Heart left ventricle (tissue), 16 donors: ENCODE data around the gene RALBP1. TPM values are rescaled to one million over a fixed set of nuclear protein-coding genes. Genes with fewer than 3 reads are reported as not detected.

Source experiments
- ATAC-seq, 4 donors: fragments of 200-7000 bp; cut with Tn5 transposase; one replicate each; pipeline ENCODE4 v1.9.1; 2020 to 2022; ENCODE audit warnings: moderate library complexity in 4 of 4, mild to moderate bottlenecking in 3 of 4, moderate number of reproducible peaks in 1 of 4
- DNase-seq, 5 donors: peaks; one replicate each; pipeline ENCODE4 v3.0.0-alpha.2; 2020
- H3K27ac ChIP-seq, 12 donors: fragments of 200-600 bp; sonication (generic) in 4 of 12; one replicate each; pipeline versions ENCODE4 v1.5.0 to v1.8.0; 2016 to 2022; ENCODE audit warnings: mild to moderate bottlenecking in 2 of 12
- H3K27me3 ChIP-seq, 9 donors: fragments of 200-600 bp; sonication (generic) in 2 of 9; one replicate each; pipeline versions ENCODE4 v1.5.1 to v1.8.0; 2016 to 2022; ENCODE audit warnings: mild to moderate bottlenecking in 3 of 9
- H3K36me3 ChIP-seq, 9 donors: fragments of 200-600 bp; sonication (generic) in 2 of 9; one replicate each; pipeline versions ENCODE4 v1.5.0 to v1.8.0; 2018 to 2022; ENCODE audit warnings: mild to moderate bottlenecking in 2 of 9
- H3K4me1 ChIP-seq, 12 donors: fragments of 200-600 bp; sonication (generic) in 4 of 12; one replicate each; pipeline versions ENCODE4 v1.5.0 to v1.8.0; 2016 to 2022; ENCODE audit warnings: mild to moderate bottlenecking in 3 of 12
- H3K4me3 ChIP-seq, 12 donors: fragments of 200-600 bp; sonication (generic) in 4 of 12; one replicate each; pipeline versions ENCODE4 v1.5.0 to v1.8.0; 2017 to 2022; ENCODE audit warnings: mild to moderate bottlenecking in 9 of 12, moderate library complexity in 4 of 12
- H3K9me3 ChIP-seq, 12 donors: fragments of 200-600 bp; sonication (generic) in 4 of 12; one replicate each; pipeline versions ENCODE4 v1.5.0 to v1.8.0; 2016 to 2022; ENCODE audit warnings: mild to moderate bottlenecking in 1 of 12
- POLR2A ChIP-seq, 2 donors: fragments of 450-650 bp; IDR thresholded peaks; one replicate each; pipeline ENCODE4 v1.6.1; 2017; ENCODE audit warnings: antibody characterized with exemption in 2 of 2, mild to moderate bottlenecking in 2 of 2, moderate library complexity in 2 of 2
- WGBS, 4 donors: extraction: QIAGEN DNeasy Blood & Tissue Kit in 2 of 4; methylation state at CpG; one replicate each; pipeline versions ENCODE4 v1.1.5 to v1.1.7; 2013 to 2018; 5-methylcytosine and 5-hydroxymethylcytosine counted together
- intact Hi-C, 10 donors: fragments of 100-400 bp; cut with DNase I; formaldehyde crosslinking; loops; one replicate each; pipeline versions ENCODE4 v1.11.1 to v1.14.2; 2022
- polyA plus RNA-seq, 2 donors: library from polyadenylated mRNA; stranded (reverse); fragments of 200-250 nt; gene quantifications; one replicate each; pipeline ENCODE4 v1.2.3, GENCODE V29; 2013
- total RNA-seq, 9 donors: library from RNA; depleted of rRNA in 2 of 9; stranded (reverse); fragments of >200 nt in 2 of 9; fragmentation: NEBNext Ultra II Directional in 3 of 9; extraction: Animal tissue kit (Norgen Biotek cat#: 25700) in 3 of 9; gene quantifications; one replicate each; pipeline versions ENCODE4 v1.1.0 to v1.2.4, GENCODE V29; 2016 to 2023
- TF ChIP-seq, protein P1 (sequence below), 12 donors: fragments of 200-600 bp; sonication (generic) in 4 of 12; IDR thresholded peaks; one replicate each; pipeline versions ENCODE4 v1.5.0 to v1.8.0; 2018 to 2022; ENCODE audit warnings: antibody characterized with exemption in 12 of 12, mild to moderate bottlenecking in 5 of 12
- donor health status: ischemic (EF 13 %, LVEDD 7.1; RV severe dilation, severe dysfunction).
- donor health status: healthy with polysubstance abuse.
- donor health status: DM: no; HTN: yes; CAD: no.
- donor health status: DM: no; HTN: no; CAD: no.
- donor health status: ischemic (EF 25% LVEDD 6.9; RV normal size, moderate dysfunction).
- donor health status: ischemic (EF 25% LVEDD 5.7; RV mildly dilated, moderate dysfunction).
- donor health status: healthy.
- donor health status: DM: yes; HTN: yes; CAD: no.
- donor health status: ischemic (EF 35%, LVEDD 5.7; RV mildly dilated, moderate dysfunction).
- donor health status: nonischemic (EF 11% LVEDD 7.7; RV severe dilation, severe dysfunction).
- donor health status: DM: yes; HTN: yes; CAD: no.
- donor health status: PGD.
- donor health status: ischemic (EF 29% LVEDD 5.4; RV normal size, mild dysfunction).
- donor health status: nonischemic (EF 23%, LVEDD 6.1; RV moderate dilation, normal function).

Gene RALBP1
- total and polyA plus RNA-seq, 11 donors = 20.9 to 91.1 (median 47.8) TPM

DNA sequence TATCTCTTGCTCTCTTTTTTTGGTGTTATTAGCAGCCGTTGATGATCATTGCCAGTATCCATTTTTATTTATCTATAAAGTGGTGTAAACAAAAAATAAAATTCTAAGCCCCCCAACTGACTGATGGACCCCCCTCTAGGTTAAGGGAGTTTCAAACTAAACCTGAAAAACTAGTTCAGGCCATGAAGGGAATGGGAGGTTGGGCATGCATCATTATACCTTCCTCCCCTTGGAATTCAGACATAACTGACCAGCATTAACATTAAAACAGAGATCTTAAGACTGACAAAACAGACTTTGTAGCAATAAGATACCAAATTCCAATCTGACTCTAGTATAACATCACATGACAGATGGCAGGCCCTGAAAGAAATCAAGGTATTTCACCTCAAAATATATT, 20.2 kb downstream of the RALBP1 start:
- WGBS, 4 donors = 83 to 88% (median 85%) methylated on average over 1 of the region's 1 CpG
- Histone ChIP-seq H3K4me1 (peaks cover 0 to 18% (median 0%) of the 10 kb centered on the region in 12 donors), H3K27me3 (no peaks in the 10 kb centered on the region), H3K36me3 (no peaks in the 10 kb centered on the region), H3K4me3 (no peak overlapping the region), H3K27ac (no peak overlapping the region), H3K9me3 (peaks cover 0 to 3% (median 0%) of the 10 kb centered on the region in 12 donors)
- no peak for DNase-seq
- no peak for TF ChIP-seq POLR2A (IDR thresholded peaks at IDR 0.05)
- TF ChIP-seq, protein P1, sequence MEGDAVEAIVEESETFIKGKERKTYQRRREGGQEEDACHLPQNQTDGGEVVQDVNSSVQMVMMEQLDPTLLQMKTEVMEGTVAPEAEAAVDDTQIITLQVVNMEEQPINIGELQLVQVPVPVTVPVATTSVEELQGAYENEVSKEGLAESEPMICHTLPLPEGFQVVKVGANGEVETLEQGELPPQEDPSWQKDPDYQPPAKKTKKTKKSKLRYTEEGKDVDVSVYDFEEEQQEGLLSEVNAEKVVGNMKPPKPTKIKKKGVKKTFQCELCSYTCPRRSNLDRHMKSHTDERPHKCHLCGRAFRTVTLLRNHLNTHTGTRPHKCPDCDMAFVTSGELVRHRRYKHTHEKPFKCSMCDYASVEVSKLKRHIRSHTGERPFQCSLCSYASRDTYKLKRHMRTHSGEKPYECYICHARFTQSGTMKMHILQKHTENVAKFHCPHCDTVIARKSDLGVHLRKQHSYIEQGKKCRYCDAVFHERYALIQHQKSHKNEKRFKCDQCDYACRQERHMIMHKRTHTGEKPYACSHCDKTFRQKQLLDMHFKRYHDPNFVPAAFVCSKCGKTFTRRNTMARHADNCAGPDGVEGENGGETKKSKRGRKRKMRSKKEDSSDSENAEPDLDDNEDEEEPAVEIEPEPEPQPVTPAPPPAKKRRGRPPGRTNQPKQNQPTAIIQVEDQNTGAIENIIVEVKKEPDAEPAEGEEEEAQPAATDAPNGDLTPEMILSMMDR (IDR thresholded peaks at IDR 0.05) = no peak
- ATAC-seq = no peak
- intact Hi-C loops = no loop called here

GRCh38 chr18:9495916-9496705, 20.8 kb downstream of the RALBP1 start:
- no peak for ATAC-seq
- intact Hi-C loops = no loop called here
- no peaks in the 10 kb centered on the region for H3K9me3 ChIP-seq
- H3K36me3 ChIP-seq = no peaks in the 10 kb centered on the region
- H3K4me3 ChIP-seq = no peak overlapping the region
- no peak overlapping the region for H3K27ac ChIP-seq
- no peak for DNase-seq
- peaks cover 0 to 18% (median 0%) of the 10 kb centered on the region in 12 donors for H3K4me1 ChIP-seq
- TF ChIP-seq POLR2A (IDR thresholded peaks at IDR 0.05) = no peak
- WGBS, 4 donors = 89 to 91% (median 90%) methylated on average over 6 of the region's 6 CpGs
- H3K27me3 ChIP-seq = no peaks in the 10 kb centered on the region

DNA sequence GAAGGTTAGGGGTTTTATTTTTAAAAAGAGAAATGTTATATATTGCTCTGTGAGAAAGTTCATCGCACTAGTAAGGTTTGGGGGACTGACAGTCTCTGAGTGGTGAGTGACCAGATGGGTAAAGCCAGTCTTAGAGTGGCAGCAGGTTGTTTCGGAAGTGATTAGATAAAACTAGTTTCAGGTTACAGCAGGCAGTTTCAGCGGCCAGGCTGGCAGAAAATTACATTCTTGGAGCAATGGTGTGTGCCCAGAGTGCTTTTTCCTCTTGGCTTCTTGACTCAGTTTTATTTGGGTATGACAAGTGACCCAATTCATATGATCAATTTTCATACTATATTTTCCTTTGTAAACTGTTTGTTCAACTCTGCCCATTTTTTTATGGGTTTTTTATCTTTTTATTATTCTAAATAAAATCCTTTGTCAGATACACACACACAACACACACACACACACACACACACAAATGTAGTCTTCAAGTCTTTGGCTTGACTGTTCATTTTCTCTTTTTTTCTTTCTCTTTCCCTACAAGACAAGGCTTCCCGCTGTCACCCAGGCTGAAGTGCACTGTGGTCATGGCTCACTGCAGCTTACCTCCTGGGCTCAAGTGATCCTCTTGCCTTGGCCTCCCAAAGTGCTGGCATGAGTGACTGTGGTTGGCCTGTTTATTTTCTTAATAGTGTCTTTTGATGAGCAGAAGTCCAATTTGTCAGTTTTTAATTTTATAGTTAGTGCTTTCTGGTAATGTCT, 30.9 kb downstream of the RALBP1 start:
- DNase-seq (peak in 2 of 5 donors; percentile 17 to 36), ATAC-seq (peak; percentile 65 to 79 (median 78))
- Histone ChIP-seq H3K9me3 (peaks cover 0 to 20% (median 12%) of the 10 kb centered on the region in 12 donors), H3K27ac (no peak overlapping the region), H3K27me3 (no peaks in the 10 kb centered on the region), H3K4me1 (peaks cover 0 to 21% (median 7%) of the 10 kb centered on the region in 12 donors), H3K4me3 (no peak overlapping the region), H3K36me3 (no peaks in the 10 kb centered on the region)
- intact Hi-C loops = loop anchor here in 1 of 10 donors (10.0 kb wide), 1 partner anchor 231 kb away; no protein-coding TSS in a partner anchor
- WGBS, 4 donors = 41 to 58% (median 54%) methylated on average over 4 of the region's 4 CpGs
- TF ChIP-seq POLR2A (IDR thresholded peaks at IDR 0.05) = no peak
- TF ChIP-seq, protein P1 (IDR thresholded peaks at IDR 0.05) = no peak

GRCh38 chr18:9507565-9508088, 32.3 kb downstream of the RALBP1 start:
- H3K27me3 ChIP-seq = no peaks in the 10 kb centered on the region
- ATAC-seq = no peak
- H3K9me3 ChIP-seq = peaks cover 0 to 12% (median 8%) of the 10 kb centered on the region in 12 donors
- intact Hi-C loops = loop anchor here in 1 of 10 donors (10.0 kb wide), 1 partner anchor 233 kb away; no protein-coding TSS in a partner anchor
- H3K4me3 ChIP-seq = no peak overlapping the region
- H3K36me3 ChIP-seq = no peaks in the 10 kb centered on the region
- peaks cover 0 to 21% (median 7%) of the 10 kb centered on the region in 12 donors for H3K4me1 ChIP-seq
- DNase-seq = no peak
- WGBS, 4 donors = 74 to 83% (median 80%) methylated on average over 2 of the region's 2 CpGs
- TF ChIP-seq, protein P1 (IDR thresholded peaks at IDR 0.05) = no peak
- no peak for TF ChIP-seq POLR2A (IDR thresholded peaks at IDR 0.05)
- no peak overlapping the region for H3K27ac ChIP-seq
